ENCODE results near the gene PIK3AP1. TPM values are rescaled to one million over a fixed set of nuclear protein-coding genes. Genes with fewer than 3 reads are reported as not detected.
"Not testable (repeated sequence)": the region's sequence is repeated elsewhere in the genome, so short reads cannot be mapped to it uniquely, and the experiment has no call there.

The PIK3AP1 gene, protein sequence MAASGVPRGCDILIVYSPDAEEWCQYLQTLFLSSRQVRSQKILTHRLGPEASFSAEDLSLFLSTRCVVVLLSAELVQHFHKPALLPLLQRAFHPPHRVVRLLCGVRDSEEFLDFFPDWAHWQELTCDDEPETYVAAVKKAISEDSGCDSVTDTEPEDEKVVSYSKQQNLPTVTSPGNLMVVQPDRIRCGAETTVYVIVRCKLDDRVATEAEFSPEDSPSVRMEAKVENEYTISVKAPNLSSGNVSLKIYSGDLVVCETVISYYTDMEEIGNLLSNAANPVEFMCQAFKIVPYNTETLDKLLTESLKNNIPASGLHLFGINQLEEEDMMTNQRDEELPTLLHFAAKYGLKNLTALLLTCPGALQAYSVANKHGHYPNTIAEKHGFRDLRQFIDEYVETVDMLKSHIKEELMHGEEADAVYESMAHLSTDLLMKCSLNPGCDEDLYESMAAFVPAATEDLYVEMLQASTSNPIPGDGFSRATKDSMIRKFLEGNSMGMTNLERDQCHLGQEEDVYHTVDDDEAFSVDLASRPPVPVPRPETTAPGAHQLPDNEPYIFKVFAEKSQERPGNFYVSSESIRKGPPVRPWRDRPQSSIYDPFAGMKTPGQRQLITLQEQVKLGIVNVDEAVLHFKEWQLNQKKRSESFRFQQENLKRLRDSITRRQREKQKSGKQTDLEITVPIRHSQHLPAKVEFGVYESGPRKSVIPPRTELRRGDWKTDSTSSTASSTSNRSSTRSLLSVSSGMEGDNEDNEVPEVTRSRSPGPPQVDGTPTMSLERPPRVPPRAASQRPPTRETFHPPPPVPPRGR
- total RNA-seq (2014; rRNA removed; shearing (Covaris generic)) = 2.1 and 2.7 TPM in 2 replicates

DNA sequence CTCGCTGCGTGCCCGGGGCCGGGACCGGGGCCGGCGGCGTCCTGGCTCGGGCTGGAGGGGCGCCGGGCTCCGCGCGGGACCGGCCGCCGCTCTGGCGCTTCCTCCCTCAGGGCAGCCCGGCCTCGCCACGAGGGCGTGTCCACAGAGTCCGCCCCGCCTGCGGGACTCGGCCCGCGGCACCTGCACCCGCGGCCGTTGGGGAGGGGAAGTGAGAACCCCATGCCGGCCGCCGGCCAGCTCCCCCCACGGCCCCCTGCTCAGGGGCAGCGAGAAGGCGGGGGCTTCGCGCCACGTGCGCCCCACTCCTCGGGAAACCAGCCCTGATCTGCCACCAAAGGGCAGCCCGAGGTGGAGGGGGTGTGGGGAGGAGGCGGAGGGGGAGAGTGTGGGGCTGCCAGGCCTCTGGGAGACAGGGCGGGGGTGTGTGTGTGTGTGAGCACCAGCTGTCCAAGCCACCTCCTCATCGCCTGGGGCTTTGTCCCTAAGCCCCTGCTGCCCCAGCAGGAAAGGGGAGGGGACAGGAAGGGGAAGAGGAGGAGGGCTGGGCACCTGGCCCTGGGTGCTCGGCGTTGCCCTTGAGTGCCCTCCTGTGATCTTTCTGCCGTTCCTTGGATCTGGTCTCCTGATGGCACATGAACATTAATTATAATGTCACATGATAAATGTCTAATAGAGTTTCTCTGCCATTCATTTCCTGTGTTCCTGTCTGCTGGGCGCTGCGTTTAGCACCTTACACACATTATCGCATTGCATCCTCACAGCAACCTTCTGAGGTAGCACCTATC, at the start of gene PIK3AP1:
PIK3AP1 (minus strand) TSS at position 93 of the 785 bp plus-strand sequence. CDS start 120 bp downstream, outside the sequence.
- DNase-seq (ENCODE audit: low read depth) = peak; percentile 29

DNA sequence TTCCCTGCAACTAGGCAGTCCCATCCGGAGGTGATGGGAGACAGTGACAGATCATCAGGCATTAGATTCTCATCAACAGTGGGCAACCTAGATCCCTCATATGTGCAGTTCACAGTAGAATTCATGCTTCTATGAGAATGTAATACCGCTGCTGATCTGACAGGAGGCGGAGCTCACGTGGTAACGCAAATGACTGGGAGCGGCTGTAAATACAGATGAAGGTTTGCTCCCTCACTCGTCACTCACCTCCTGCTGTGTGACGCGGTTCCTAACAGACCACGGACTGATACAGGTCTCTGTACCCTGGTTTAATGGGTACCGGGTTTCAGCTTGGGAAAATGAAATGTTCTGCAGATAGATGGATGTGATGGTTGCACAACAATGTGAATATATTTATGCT, 47.8 kb upstream of the PIK3AP1 start:
- DNase-seq (ENCODE audit: low read depth) = no peak

DNA sequence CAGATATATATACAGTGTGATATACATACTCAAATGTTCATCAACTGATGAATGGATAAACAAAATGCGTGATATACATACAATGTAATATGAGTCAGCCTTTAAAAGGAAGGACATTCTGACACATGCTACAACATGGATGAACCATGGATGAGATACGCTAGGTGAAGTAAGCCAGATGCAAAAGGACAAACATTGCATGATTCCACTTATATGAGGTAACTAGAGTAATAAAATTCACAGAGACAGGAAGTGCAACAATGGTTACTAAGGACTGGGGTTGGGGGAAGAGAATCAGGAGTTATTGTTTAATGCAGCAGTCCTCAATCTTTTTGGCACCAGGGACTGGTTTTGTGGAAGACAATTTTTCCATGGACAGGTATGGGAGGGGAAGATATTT, 47.3 kb upstream of the PIK3AP1 start:
- DNase-seq (ENCODE audit: low read depth) = no peak

DNA sequence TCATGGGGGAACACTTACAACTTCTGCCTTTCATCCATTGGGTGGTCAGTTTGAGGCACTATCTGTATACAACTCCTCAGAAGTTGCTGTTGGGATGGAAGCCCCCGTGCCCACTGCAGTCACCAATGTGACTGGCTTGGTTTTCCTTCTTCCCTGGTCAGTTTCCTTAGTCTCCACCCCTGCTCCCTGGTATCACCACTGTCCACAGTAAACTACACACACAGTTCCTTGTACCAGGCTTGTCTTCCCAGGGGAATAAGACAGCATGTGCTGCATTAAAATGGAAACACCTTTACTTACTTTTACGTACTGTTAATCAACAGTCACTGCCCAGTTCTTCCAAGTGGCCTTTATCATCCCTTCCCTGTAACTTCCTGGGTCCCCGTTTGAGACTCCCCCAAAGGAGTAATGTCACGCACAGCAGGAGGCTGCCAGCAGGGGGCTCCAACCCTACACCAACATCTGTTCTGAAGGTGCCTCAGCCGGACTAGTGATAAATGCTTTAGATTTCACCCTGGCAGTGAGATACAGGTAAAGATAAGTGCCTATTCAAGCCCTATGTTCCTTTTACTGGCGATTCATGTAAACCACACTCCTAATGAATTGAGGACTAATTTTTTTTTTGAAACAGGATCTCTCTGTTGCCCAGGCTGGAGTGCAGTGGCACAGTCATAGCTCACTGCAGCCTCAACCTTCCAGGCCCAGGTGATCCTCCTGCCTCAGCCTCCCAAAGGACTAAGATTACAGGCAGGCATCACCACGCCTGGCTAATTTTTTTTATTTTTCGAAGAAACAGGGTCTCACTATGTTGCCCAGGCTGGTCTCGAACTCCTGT, 45.3 kb upstream of the PIK3AP1 start:
- peak; percentile 48 for DNase-seq (ENCODE audit: low read depth)

DNA sequence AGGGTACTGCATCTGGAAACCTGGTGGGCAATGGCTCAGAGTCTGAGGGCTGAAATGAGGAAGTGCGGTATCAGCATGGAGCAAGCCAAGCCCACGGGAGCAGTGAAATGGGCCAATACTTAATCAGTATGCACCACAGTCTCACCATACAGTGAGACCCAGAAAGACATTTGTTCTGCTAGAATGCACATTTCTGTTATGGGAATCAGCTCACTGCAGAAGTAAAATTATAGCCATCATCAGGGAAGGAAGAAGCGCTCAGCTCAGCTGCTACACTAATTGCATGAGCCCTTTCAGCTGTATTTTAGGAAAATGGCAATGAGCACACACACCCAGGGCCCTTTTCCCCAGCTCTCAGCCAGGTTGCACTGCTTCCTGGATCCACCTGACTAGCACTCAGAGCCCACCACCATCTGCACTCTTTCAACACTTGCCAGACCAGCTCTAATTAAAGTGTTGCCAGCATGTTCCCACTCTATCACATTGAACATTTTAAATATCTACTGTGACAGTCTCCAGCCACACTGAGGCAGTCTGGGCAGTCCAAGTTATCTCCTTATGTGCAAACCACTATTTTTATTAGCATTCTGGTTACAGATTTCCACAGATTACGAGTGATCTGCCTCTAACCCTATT, 44.2 kb upstream of the PIK3AP1 start:
- no peak for DNase-seq (ENCODE audit: low read depth)

DNA sequence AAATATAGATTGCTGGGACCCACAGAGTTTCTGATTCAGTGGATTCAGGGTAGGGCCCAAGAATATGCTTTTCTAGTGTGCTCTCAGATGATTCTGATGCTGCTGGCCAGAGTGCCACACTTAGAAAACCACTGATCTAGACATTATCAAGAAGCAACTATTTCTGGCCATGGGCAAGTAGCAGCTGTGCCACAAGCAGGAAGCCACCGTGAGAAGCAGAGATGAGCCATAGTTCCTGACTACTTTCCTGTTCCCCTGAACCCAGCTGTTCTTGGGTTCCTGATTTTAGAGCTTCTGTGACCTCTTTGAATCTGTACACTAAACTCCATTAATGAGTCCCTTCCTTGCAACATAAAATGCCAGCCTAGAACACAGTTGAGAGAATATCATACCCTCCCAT, 38.1 kb upstream of the PIK3AP1 start:
- no peak for DNase-seq (ENCODE audit: low read depth)

DNA sequence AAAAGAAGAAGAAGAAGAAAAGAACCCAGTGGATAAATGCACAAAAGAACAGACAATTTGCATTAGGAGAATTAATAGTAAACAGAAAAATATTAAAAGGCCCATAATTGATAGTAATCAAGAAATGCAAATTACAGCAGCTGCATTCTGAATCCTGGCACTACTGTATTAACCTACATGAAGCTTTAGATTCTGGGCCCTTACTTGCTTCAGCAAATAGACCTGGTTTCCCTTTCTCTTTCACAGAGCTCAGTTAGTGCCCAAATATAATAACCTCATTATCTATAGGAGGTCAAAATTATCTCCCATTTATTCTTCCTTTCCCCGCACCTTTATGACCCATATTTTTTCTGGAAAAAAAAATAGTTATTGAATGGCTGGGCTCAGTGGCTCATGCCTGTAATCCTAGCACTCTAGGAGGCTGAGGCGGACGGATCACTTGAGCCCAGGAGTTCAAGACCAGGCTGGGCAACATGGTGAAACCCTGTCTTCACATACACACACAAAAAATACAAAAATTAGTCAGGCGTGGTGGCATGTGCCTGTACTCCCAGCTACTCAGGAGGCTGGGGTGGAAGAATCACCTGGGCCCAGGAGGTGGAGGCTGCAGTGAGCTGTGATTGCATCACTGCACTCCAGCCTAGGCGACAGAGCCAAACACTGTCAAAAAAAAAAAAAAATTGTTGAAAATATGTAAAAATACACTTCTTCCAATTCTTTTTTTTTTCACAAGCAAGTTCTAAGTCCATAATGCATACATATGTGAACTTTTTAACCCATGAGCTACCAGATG, 36.0 kb upstream of the PIK3AP1 start:
- no peak for DNase-seq (ENCODE audit: low read depth)

DNA sequence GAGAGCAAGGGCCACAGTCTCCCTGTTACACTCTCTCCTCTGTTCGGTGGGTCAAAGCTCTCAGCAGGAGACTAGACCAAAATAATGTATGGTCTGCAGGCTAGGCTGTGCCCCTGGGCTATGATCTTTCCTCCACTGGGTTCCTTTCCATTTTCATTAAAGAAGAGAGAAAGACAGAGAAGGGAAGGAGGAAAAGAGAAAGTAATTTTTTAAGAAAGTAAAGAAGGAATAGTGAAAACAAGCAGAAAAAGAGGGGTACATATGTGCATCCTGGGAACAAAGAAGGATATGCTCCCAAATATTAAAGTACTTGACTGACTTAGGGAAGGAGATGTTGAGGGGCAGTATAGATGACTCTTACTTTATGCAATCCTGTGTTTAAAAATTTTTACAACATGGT, 33.6 kb upstream of the PIK3AP1 start:
- DNase-seq (ENCODE audit: low read depth) = no peak

DNA sequence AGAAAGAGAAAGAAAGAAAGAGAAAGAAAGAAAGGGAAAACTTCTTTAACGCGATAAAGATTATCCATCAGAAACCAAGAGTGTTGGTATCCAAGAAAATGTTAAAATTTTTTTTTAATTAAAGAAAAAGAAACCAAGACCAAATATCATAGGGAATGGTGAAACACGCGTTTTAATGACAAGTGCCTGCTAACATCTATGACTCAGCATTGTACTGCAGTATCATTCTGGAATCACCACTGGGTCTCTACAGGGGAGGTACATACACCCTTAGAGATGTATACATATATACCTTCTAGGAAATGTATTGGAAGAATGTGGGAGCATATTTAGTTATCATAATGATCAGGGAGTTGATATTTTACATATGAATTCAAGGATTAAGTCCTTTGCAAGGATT, 32.1 kb upstream of the PIK3AP1 start:
- no peak for DNase-seq (ENCODE audit: low read depth)

DNA sequence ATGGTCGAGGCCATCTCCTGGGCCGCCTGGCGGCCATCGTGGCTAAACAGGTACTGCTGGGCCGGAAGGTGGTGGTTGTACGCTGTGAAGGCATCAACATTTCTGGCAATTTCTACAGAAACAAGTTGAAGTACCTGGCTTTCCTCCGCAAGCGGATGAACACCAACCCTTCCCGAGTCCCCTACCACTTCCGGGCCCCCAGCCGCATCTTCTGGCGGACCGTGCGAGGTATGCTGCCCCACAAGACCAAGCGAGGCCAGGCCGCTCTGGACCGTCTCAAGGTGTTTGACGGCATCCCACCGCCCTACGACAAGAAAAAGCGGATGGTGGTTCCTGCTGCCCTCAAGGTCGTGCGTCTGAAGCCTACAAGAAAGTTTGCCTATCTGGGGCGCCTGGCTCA, 30.0 kb upstream of the PIK3AP1 start:
- not testable (repeated sequence) for DNase-seq (ENCODE audit: low read depth)

DNA sequence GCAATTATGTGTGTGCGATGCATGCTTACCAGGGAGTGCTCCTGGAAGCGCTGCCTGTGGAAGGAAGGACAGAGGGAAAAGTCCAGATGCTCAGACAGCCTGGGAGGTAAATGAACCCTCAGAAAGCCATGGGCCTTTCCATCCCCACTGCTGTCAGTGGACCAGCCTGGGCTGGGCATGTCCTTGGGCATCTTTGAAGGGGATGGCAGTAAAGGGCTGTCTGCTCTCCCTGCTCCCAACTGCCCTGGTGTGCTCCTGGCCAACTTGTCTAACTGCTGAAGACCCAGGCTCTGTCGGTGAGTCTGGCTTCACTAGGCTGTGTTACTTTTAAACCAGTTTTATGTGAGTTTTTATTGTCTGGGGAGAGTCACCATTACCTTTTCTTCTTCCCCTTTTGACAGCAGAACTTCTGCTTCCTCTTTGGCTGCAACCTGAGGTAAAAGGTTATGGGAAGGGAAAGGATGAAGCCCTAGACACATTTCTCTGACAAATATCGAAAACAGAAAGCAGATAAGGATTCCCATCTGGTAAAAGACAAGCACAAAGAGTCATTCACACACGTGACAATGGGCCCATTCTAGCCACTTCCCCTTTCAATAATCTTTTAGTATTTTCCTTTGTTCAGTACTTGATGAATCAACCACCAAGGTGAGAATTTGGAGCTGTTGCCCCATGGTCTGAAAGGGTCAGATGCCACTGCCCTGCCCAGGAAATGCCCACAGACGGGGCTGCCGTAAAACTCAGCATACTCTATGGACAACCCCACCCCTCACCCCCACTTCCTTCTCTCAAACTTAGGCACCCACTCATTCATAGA, 27.6 kb upstream of the PIK3AP1 start:
- DNase-seq (ENCODE audit: low read depth) = no peak

DNA sequence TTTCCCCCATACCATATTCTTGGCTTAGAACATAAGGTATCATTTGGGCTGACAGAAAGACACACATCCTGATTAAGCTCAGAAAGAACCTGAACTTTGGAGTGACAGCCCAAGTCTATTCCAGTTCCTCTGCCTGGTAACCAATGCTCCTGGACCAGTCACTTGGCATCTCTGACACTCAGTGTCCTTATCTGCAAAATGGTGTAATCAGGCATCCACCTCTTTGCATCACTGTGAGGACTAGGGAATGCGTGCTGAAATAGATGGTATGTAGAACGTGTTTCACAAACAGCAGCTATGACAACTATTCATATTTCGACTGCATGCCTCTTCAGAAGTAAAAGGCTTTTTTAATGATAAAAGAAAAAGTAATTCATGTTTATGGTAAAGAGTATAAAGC, 26.2 kb upstream of the PIK3AP1 start:
- no peak for DNase-seq (ENCODE audit: low read depth)

DNA sequence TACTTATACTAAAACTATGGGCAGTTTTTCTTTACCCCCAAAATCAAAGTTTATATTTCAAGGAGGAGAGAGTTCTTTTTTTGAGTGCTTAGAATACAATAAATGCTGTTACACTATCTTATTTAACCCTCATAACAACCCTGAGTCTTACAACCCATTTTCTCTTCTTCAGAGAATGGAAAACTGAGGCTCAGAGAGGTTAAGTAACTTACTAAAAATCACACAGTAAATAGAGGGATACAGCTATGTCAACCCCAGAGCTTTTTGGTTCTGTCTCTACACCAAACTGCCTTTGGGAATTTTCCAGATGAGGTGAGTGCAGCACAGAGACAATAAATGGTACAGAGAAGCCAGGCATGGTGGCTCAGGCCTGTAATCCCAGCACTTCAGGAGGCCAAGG, 25.6 kb upstream of the PIK3AP1 start:
- DNase-seq (ENCODE audit: low read depth) = no peak

DNA sequence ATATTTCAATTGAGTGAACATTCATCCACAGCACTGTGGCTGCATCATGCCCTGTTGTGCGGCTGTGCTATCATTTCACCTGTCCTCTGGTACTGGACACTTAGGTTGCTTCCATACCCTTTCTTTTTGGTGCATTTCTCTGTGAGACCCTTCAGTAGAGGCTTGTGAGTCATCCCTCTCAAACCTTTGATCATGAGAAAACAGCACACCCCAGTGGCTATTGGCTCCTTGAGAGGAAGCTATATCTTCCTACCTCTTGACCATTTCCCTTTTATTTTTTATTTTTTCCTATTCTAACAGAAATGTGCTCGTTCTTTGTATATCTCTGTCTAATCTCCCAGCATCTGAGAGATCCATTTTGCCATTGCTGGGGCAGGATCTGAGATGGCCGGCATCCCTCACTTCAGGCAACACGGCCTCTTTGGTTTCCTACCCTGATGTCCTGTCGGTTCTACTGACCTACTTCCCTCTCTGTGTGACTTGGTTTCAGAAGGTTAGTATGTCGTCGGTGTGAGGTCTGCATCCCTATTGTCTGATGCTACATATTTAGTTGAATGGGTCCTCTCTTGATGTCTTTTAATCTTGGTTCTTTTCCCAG, 23.8 kb upstream of the PIK3AP1 start:
- DNase-seq (ENCODE audit: low read depth) = peak; percentile 10

DNA sequence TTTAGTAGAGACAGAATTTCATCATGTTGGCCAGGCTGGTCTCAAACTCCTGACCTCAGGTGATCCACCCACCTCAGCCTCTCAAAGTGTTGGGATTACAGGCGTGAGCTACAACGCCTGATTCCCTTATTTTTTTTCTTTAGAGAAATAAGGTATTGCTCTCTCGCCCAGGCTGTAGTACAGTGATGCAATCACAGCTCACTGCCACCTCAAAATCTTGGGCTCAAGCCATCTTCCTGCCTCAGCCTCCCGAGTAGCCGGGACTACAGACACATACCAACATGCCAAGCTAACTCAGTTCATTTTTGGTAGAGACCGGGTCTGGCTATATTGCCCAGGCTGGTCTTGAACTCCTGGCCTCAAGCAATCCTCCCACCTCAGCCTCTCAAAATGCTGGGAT, 21.2 kb upstream of the PIK3AP1 start:
- DNase-seq (ENCODE audit: low read depth) = not testable (repeated sequence)

DNA sequence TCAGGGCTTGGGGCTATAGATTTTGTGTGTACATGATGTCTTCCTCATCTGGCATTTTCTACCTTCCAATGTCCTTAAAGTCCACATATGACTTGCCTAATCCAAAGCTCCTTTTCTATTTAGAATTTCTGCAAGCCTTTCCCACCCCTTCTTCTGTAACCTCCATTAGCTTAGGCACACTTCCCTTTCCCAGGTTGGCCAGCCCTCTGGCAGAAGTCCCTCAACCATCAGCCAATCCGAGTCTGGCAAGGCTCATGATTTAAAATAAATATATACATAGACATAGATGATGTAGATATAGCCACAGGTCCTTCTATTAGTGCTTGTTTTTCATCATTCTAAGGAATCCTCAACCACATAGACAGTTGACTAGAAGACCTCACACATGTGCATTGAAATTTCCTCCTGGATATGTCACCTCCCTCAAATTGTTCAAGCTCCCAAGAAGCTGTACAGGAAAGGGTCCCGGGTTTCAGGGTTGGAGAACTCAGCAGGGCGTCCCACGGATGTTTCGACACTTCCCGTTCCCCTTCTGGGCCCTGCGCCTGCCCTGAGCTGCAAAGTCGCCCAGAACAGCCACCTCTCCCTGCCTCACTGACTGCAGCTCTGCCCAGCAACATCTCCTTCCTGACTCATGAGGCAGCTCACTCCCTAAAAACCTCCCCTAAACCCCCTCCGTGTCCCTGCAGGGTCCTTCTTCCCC, 20.4 kb upstream of the PIK3AP1 start:
- DNase-seq (ENCODE audit: low read depth) = no peak

DNA sequence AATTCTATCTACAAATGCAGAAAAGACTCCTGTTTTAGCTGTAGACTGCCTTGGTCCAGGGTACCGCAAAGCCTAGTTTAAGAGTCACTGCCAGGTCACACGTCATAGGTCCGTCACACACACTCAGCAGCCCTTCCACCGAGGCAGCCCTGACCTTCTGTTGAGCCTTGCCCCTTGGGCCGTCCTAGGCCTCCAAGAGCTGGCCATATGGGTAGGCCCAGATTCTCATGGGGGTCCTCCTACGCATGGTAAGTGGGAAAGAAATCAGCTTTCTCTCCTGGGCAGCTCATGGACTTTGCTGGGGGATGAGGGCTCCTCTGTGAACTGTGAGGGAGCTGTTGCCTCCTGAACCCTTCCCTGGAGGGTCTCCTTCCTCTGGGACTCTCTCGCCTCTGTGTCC, 19.8 kb upstream of the PIK3AP1 start:
- DNase-seq (ENCODE audit: low read depth) = no peak

DNA sequence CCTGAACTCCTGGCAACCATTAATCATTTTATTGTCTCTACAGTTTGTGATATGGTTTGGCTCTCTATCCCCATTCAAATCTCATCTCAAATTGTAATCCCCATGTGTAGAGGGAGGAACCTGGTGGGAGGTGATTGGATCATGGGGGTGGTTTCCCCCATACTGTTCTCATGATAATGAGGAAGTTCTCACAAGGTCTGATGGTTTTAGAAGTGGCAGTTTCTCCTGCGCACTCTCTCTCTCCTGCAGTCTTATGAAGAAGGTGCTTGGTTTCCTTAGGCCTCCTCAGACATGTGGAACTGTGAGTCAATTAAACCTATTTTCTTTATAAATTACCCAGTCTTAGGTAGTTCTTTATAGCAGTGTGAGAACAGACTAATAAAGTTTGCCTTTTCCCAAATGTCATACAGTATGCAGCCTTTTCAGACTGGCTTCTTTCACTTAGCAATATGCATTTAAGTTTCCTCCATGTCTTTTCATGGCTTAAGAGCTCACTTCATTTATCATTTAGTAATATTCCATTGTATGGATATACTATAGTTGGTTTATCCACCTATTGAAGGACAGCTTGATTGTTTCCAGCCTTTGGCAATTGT, 17.1 kb upstream of the PIK3AP1 start:
- DNase-seq (ENCODE audit: low read depth) = not testable (repeated sequence)
